Panc1 (cell line): ENCODE data around the gene CCSER2. TPM values are rescaled to one million over a fixed set of nuclear protein-coding genes. Genes with fewer than 3 reads are reported as not detected.

Experiments used
- ATAC-seq: fragments of 200-7000 bp; cut with Tn5 transposase; 2 replicates; pipeline ENCODE4 v1.9.1; 2020; ENCODE audit warnings: mild to moderate bottlenecking, moderate library complexity
- BruUV-seq: library from RNA; stranded (reverse); fragments of 400-500 nt; replicated peaks from 2 replicates; lab custom pipeline; 2021; lab: Mats Ljungman, UMichigan
- CTCF ChIA-PET: fragments of 300-600 bp; sonication (Branson Sonifier 250); formaldehyde crosslinking; loops from one replicate; lab custom pipeline; 2022; ENCODE audit warnings: antibody characterized with exemption; lab: Charles Lee
- POLR2A ChIA-PET: fragments of 300-600 bp; sonication (Branson Sonifier 250); formaldehyde crosslinking; loops from one replicate; lab custom pipeline; 2022; ENCODE audit warnings: antibody characterized with exemption; lab: Charles Lee
- DNase-seq: peaks from one replicate; pipeline ENCODE4 v3.0.0-alpha.2; 2010; ENCODE audit warnings: low read depth, low spot score
- H3K27ac ChIP-seq: 2 replicates; pipeline ENCODE4 v1.5.1; 2011; ENCODE audit warnings: mild to moderate bottlenecking, low read length, inconsistent platforms
- H3K27me3 ChIP-seq: fragments of 200-500 bp; sonication (Bioruptor generic); 2 replicates; pipeline ENCODE4 v1.6.0; 2014; ENCODE audit warnings: low read length, inconsistent platforms; ENCODE audit not compliant: control insufficient read depth, insufficient read depth
- H3K36me3 ChIP-seq: fragments of 200-500 bp; sonication (Bioruptor generic); 2 replicates; pipeline ENCODE4 v1.5.1; 2014; ENCODE audit warnings: inconsistent platforms, mild to moderate bottlenecking, low read length, moderate library complexity; ENCODE audit not compliant: control insufficient read depth, insufficient read depth
- H3K4me1 ChIP-seq: 2 replicates; pipeline ENCODE4 v1.5.1; 2011; ENCODE audit warnings: inconsistent platforms, mild to moderate bottlenecking, low read length, moderate library complexity; ENCODE audit not compliant: control insufficient read depth, insufficient read depth
- H3K4me3 ChIP-seq, 2 experiments: 2 replicates each; pipeline ENCODE4 v1.5.1; 2011 to 2012; ENCODE audit warnings: low read depth in 2 of 2, low read length in 2 of 2, mild to moderate bottlenecking in 2 of 2, inconsistent platforms in 1 of 2, moderate library complexity in 1 of 2
- H3K9me3 ChIP-seq: fragments of 200-500 bp; sonication (Bioruptor generic); 2 replicates; pipeline ENCODE4 v1.5.1; 2014; ENCODE audit warnings: low read depth, mild to moderate bottlenecking, inconsistent platforms, low read length, moderate library complexity; ENCODE audit not compliant: control insufficient read depth, insufficient read depth
- POLR2AphosphoS5 ChIP-seq: IDR thresholded peaks from 2 replicates; pipeline ENCODE4 v1.6.1; 2012; ENCODE audit warnings: mild to moderate bottlenecking, low read depth, low read length, moderate library complexity
- SIN3A ChIP-seq: IDR thresholded peaks from 2 replicates; pipeline ENCODE4 v1.6.1; 2012; ENCODE audit warnings: low read depth, mild to moderate bottlenecking, low read length, moderate library complexity, borderline replicate concordance; ENCODE audit not compliant: insufficient read depth
- TCF7L2 ChIP-seq: IDR thresholded peaks from 2 replicates; pipeline ENCODE4 v1.6.1; 2011; ENCODE audit warnings: mild to moderate bottlenecking, low read depth, low read length, inconsistent platforms
- in situ Hi-C: cut with HindIII; loops from 2 replicates; pipeline ENCODE4 v1.10.0; 2016; ENCODE audit warnings: low sequenced_read_pairs, low pct_unique_long_range_greater_than_20kb
- intact Hi-C: fragments of 100-400 bp; cut with micrococcal nuclease; formaldehyde crosslinking; loops from one replicate; pipeline ENCODE4 v1.10.0; 2022; ENCODE audit not compliant: unreplicated experiment
- total RNA-seq: library from RNA; stranded (reverse); gene quantifications from one replicate; pipeline ENCODE4 v1.2.1, GENCODE V29; 2021; ENCODE audit not compliant: unreplicated experiment
- TF ChIP-seq, protein P1 (sequence below): fragments of 450-650 bp; IDR thresholded peaks from 2 replicates; pipeline ENCODE4 v1.5.1; 2017; ENCODE audit warnings: mild to moderate bottlenecking
- TF ChIP-seq, protein P2 (sequence below), 2 experiments: IDR thresholded peaks; 2 replicates each; pipeline ENCODE4 v1.6.1; 2011 to 2012; ENCODE audit warnings: low read depth in 2 of 2, control low read depth in 1 of 2, low read length in 1 of 2, mild to moderate bottlenecking in 1 of 2, moderate library complexity in 1 of 2; ENCODE audit not compliant: insufficient read depth in 1 of 2

CCSER2 gene
- total RNA-seq, 1 experiment from 2014 or later: 63.7 TPM

DNA sequence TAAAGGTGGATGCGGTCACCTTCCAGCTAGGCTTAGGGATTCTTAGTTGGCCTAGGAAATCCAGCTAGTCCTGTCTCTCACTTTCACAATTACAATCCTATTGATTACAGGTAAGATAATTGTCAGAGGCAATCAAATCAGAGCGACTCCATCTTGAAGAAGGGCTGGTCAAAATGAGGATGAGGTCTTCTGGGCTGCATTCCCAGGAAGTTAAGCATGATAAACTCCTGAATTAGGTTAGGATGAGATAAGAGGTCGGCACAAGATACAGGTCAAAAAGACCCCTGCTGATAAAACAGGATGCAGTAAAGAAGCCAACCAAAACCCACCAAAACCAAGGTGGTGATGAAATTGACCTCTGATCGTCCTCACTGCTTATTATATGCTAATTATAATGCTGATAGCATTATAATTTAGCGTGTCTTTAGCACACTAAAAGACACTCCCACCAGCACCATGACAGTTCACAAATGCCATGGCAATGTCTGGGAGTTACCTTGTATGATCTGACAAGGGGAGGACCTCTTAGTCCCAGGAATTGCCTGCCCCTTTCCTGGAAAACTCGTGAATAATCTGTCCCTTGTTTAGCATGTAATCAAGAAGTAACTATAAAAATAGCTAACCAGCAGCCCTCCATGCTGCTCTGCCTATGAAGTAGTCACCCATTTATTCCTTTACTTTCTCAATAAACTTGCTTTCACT lies 237.6 kb downstream of the CCSER2 start:
- POLR2A ChIA-PET: no interaction called here
- intact Hi-C loops (no loop called here), in situ Hi-C loops (no loop called here)
- H3K36me3 ChIP-seq: no peaks in the 10 kb centered on the region
- H3K27me3 ChIP-seq: peaks cover 18% of the 10 kb centered on the region
- CTCF ChIA-PET: no interaction called here
- BruUV-seq: no TSS peak
- no peak for ATAC-seq
- DNase-seq: no peak
- H3K9me3 ChIP-seq: no peaks in the 10 kb centered on the region
- TF ChIP-seq, protein P1, sequence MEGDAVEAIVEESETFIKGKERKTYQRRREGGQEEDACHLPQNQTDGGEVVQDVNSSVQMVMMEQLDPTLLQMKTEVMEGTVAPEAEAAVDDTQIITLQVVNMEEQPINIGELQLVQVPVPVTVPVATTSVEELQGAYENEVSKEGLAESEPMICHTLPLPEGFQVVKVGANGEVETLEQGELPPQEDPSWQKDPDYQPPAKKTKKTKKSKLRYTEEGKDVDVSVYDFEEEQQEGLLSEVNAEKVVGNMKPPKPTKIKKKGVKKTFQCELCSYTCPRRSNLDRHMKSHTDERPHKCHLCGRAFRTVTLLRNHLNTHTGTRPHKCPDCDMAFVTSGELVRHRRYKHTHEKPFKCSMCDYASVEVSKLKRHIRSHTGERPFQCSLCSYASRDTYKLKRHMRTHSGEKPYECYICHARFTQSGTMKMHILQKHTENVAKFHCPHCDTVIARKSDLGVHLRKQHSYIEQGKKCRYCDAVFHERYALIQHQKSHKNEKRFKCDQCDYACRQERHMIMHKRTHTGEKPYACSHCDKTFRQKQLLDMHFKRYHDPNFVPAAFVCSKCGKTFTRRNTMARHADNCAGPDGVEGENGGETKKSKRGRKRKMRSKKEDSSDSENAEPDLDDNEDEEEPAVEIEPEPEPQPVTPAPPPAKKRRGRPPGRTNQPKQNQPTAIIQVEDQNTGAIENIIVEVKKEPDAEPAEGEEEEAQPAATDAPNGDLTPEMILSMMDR: peak; percentile 9; the same call in 1 of the 2 replicates
- TF ChIP-seq POLR2AphosphoS5: no peak
- no peak overlapping the region for H3K4me3 ChIP-seq
- H3K27ac ChIP-seq: no peak overlapping the region
- no peaks in the 10 kb centered on the region for H3K4me1 ChIP-seq

DNA sequence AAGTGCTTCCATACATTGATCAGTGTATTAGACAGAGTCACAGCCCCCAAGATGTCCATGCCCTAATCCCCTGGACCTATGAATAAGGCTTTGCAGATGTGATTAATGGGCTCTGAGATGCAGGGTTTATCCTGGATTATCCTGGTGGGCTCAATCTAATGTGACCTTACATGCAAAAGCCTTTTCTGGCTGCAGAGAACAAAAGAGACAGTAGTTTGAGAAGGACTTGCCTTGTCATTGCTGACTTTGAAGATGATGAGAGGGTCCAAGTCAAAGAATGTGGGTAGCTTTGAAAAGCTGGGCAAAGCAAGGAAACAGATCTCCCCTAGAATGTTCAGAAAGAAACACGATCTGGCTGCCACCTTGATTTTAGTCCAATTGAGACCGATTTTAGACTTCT lies 238.7 kb downstream of the CCSER2 start:
- POLR2A ChIA-PET: no interaction called here
- DNase-seq (no peak), ATAC-seq (no peak)
- BruUV-seq: no TSS peak
- Histone ChIP-seq H3K36me3 (no peaks in the 10 kb centered on the region), H3K27me3 (peaks cover 18% of the 10 kb centered on the region), H3K27ac (no peak overlapping the region), H3K4me1 (no peaks in the 10 kb centered on the region), H3K4me3 (no peak overlapping the region), H3K9me3 (no peaks in the 10 kb centered on the region)
- in situ Hi-C loops: no loop called here
- CTCF ChIA-PET: no interaction called here
- TF ChIP-seq, protein P2, sequence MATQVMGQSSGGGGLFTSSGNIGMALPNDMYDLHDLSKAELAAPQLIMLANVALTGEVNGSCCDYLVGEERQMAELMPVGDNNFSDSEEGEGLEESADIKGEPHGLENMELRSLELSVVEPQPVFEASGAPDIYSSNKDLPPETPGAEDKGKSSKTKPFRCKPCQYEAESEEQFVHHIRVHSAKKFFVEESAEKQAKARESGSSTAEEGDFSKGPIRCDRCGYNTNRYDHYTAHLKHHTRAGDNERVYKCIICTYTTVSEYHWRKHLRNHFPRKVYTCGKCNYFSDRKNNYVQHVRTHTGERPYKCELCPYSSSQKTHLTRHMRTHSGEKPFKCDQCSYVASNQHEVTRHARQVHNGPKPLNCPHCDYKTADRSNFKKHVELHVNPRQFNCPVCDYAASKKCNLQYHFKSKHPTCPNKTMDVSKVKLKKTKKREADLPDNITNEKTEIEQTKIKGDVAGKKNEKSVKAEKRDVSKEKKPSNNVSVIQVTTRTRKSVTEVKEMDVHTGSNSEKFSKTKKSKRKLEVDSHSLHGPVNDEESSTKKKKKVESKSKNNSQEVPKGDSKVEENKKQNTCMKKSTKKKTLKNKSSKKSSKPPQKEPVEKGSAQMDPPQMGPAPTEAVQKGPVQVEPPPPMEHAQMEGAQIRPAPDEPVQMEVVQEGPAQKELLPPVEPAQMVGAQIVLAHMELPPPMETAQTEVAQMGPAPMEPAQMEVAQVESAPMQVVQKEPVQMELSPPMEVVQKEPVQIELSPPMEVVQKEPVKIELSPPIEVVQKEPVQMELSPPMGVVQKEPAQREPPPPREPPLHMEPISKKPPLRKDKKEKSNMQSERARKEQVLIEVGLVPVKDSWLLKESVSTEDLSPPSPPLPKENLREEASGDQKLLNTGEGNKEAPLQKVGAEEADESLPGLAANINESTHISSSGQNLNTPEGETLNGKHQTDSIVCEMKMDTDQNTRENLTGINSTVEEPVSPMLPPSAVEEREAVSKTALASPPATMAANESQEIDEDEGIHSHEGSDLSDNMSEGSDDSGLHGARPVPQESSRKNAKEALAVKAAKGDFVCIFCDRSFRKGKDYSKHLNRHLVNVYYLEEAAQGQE (IDR thresholded peaks at IDR 0.05; ENCODE audit: insufficient read depth in 1 of 2, low read depth in 2 of 2, low read length in 1 of 2): no peak
- TF ChIP-seq TCF7L2: no peak
- TF ChIP-seq, protein P1: no peak
- no peak for TF ChIP-seq POLR2AphosphoS5
- no peak for TF ChIP-seq SIN3A
- intact Hi-C loops: no loop called here

Other genes with a start within 250 kb of the CCSER2 start
- gene GHITM, start 189.1 kb upstream of the CCSER2 start, total RNA-seq: 188 TPM
- 0.41 TPM for gene GPR15LG, start 154.8 kb upstream of the CCSER2 start, total RNA-seq
- gene CDHR1, start 134.1 kb upstream of the CCSER2 start, total RNA-seq: 0.39 TPM
- gene LRIT2, start 103.0 kb upstream of the CCSER2 start, total RNA-seq: not detected
- not detected for gene LRIT1, start 87.0 kb upstream of the CCSER2 start, total RNA-seq
- gene RGR, start 83.5 kb upstream of the CCSER2 start, total RNA-seq: not detected